ENCODE measurements around the gene FGGY. TPM values are rescaled to one million over a fixed set of nuclear protein-coding genes. Genes with fewer than 3 reads are reported as not detected.

The FGGY gene
- total RNA-seq, 1 experiment from 2014 or later = 14.6 TPM

DNA sequence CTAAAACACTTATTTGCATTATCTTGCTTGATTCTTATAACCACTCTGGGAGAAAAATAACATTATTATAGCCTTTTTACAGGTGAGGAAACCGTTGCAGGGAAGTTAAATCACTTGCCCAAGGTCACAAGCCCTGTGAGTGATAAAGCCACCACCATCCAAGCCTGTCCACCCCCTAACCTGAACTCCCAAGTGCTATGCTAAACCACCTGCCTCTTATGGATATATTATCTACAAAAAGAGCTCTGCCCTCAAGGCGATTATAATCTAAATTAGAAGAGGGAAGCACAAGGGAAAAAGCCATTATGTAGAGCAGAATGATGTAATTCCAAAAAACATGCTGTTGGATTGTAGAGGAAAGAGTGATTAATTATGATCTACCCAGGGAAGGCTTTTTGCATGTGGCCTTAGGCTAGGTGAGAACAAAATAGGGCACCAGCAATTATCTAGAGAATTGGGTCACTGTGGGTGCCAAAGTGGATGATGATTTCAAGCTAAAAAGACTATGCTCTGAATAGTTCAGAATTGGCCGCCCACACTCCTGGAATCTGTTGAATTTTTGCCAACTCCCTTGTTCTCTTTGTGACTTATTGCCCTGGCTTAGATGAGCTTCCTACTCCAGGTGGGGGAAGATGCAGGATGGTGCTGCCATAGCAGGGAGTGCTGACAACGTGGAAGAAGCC, 205.3 kb downstream of the FGGY start:
- Histone ChIP-seq H3K56ac (ENCODE audit: insufficient read length, low read depth, low read length) (no peak overlapping the region), H3K79me1 (ENCODE audit: insufficient read depth, low read depth, low read length, poor library complexity, severe bottlenecking) (no peaks in the 10 kb centered on the region), H2BK5ac (ENCODE audit: insufficient read length, low read length) (no peak overlapping the region), H2AFZ (ENCODE audit: low read length) (no peak overlapping the region), H3K4me2 (ENCODE audit: insufficient read depth, insufficient read length, low read length) (no peak overlapping the region), H2BK20ac (ENCODE audit: low read depth, low read length, poor library complexity, severe bottlenecking) (no peak overlapping the region), H3K18ac (ENCODE audit: insufficient read length, low read depth, low read length) (no peak overlapping the region), H4K91ac (ENCODE audit: insufficient read length, low read depth, low read length) (no peak overlapping the region), H3K27ac (ENCODE audit: insufficient read length, low read depth, low read length) (no peak overlapping the region), H4K8ac (replicated peaks; ENCODE audit: insufficient read length, low read depth, low read length) (no peak overlapping the region), H4K5ac (ENCODE audit: insufficient read length, low read depth, low read length) (no peak overlapping the region), H3K79me2 (ENCODE audit: insufficient read depth, low read length) (no peaks in the 10 kb centered on the region), H2BK12ac (ENCODE audit: insufficient read length, low read depth, low read length) (no peak overlapping the region), H3K4ac (ENCODE audit: low read depth, low read length) (no peak overlapping the region), H3K23ac (ENCODE audit: insufficient read length, low read depth, low read length) (no peak overlapping the region), H3K27me3 (ENCODE audit: insufficient read depth, low read length) (no peaks in the 10 kb centered on the region), H2BK120ac (ENCODE audit: low read depth, low read length, poor library complexity, severe bottlenecking) (no peak overlapping the region), H2AK5ac (ENCODE audit: insufficient read length, low read length) (no peak overlapping the region), H3K4me1 (ENCODE audit: insufficient read depth, low read length) (peaks cover 3% of the 10 kb centered on the region; the same call in 1 of the 2 replicates), H3K9me3 (ENCODE audit: control insufficient read depth, low read depth, low read length) (no peaks in the 10 kb centered on the region), H2BK15ac (ENCODE audit: low read depth, low read length) (no peak overlapping the region), H3K23me2 (ENCODE audit: insufficient read length, low read depth, low read length, poor library complexity, severe bottlenecking) (no peaks in the 10 kb centered on the region), H4K20me1 (ENCODE audit: control insufficient read depth, insufficient read depth, insufficient read length) (no peaks in the 10 kb centered on the region), H3T11ph (ENCODE audit: low read length) (no peak overlapping the region), H3K14ac (ENCODE audit: insufficient read depth, low read length) (no peak overlapping the region), H3K9ac (ENCODE audit: extremely low read depth, insufficient read length, low read length) (no peak overlapping the region)
- WGBS (ENCODE audit: extremely low coverage, insufficient read length, low lambda C conversion rate) = no CpG with 5 or more reads among the region's 4 CpGs
- H3K4me1 Mint-ChIP-seq = peaks cover 18 to 22% of the 10 kb centered on the region in 2 experiments
- H3K27me3 Mint-ChIP-seq (ENCODE audit: low read depth) = no peaks in the 10 kb centered on the region
- no peaks in the 10 kb centered on the region for H3K36me3 Mint-ChIP-seq (ENCODE audit: insufficient read depth in 1 of 3, low read depth in 3 of 3)
- no peaks in the 10 kb centered on the region for H3K9me3 Mint-ChIP-seq
- TF ChIP-seq, protein P1, sequence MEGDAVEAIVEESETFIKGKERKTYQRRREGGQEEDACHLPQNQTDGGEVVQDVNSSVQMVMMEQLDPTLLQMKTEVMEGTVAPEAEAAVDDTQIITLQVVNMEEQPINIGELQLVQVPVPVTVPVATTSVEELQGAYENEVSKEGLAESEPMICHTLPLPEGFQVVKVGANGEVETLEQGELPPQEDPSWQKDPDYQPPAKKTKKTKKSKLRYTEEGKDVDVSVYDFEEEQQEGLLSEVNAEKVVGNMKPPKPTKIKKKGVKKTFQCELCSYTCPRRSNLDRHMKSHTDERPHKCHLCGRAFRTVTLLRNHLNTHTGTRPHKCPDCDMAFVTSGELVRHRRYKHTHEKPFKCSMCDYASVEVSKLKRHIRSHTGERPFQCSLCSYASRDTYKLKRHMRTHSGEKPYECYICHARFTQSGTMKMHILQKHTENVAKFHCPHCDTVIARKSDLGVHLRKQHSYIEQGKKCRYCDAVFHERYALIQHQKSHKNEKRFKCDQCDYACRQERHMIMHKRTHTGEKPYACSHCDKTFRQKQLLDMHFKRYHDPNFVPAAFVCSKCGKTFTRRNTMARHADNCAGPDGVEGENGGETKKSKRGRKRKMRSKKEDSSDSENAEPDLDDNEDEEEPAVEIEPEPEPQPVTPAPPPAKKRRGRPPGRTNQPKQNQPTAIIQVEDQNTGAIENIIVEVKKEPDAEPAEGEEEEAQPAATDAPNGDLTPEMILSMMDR (conservative IDR thresholded peaks at IDR 0.05) = no peak
- H3K27ac Mint-ChIP-seq = no peak overlapping the region
- DNase-seq = no peak
- no peak overlapping the region for H3K4me3 Mint-ChIP-seq
